Measurements from ENCODE around the gene EGLN3. TPM values are rescaled to one million over a fixed set of nuclear protein-coding genes. Genes with fewer than 3 reads are reported as not detected.

EGLN3 gene
- total RNA-seq, 1 experiment from 2014 or later, result 23.6 TPM

DNA sequence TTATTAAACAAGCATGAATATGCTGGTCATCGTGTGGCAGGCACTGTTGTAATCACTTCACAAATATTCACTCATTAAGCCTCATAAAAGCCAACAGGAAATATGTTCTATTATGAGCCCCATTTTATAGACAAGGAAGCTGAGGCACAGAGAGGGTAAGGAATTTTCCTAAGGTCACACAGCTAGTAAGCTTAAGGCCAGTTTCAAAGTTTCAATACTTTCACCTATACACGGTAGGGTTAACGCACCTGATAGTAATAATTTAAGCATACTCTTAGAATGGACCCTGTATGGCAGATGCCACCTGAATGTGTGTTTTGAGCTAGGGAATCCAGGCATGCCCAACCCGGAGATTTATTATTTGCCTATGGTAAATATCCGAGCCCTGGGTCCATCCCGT, 39.8 kb downstream of the EGLN3 start:
- no peak overlapping the region for H2AFZ ChIP-seq
- no peak for DNase-seq
- ChIA-PET POLR2A (ENCODE audit: unreplicated experiment) (no interaction called here), CTCF (no interaction called here)
- intact Hi-C loops (cut with micrococcal nuclease; ENCODE audit: unreplicated experiment), result no loop called here
- H3F3A ChIP-seq (ENCODE audit: insufficient read depth, low read depth), result 0 out of 2 replicates have a peak, but pooled peaks cover 5% of the 10 kb centered on the region
- no TSS peak for BruUV-seq (replicated peaks)
- H3K4me3 ChIP-seq, result no peak overlapping the region
- no peaks in the 10 kb centered on the region for H3K9me2 ChIP-seq (ENCODE audit: insufficient read depth)
- H3K27me3 ChIP-seq (ENCODE audit: insufficient read depth, low read depth), result no peaks in the 10 kb centered on the region
- no peaks in the 10 kb centered on the region for H3K9me3 ChIP-seq (ENCODE audit: insufficient read depth, low read depth)
- no peaks in the 10 kb centered on the region for H3K79me2 ChIP-seq (ENCODE audit: low read depth)
- H3K27ac ChIP-seq, result no peak overlapping the region
- H4K20me1 ChIP-seq (ENCODE audit: insufficient read depth), result no peaks in the 10 kb centered on the region
- H3K36me3 ChIP-seq (ENCODE audit: low read depth), result no peaks in the 10 kb centered on the region
- no peak for TF ChIP-seq EZH2 (IDR thresholded peaks at IDR 0.05; ENCODE audit: low read depth)
- H3K4me2 ChIP-seq, result no peak overlapping the region
- peaks cover 12% of the 10 kb centered on the region for H3K4me1 ChIP-seq (replicated peaks; ENCODE audit: insufficient read depth)

DNA sequence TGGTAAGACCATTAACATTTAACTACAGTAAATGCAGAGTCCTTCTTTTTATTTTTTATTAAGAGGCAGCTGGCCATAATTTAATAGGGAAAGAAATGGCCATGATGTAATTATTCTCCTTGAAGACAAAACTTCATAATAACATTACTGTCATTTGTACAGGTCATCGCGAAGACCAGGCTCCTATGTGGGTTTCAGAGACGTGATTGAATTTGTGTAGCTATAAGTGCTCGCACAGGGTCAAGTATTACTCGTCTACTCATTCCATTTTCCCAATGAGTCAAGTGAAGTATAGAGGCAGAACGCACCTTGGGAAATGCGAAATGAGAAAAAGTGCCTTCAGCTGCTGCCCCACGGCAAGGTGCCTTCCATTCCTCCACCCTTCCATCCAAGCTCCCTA, 40.4 kb downstream of the EGLN3 start:
- CTCF ChIA-PET, result no interaction called here

DNA sequence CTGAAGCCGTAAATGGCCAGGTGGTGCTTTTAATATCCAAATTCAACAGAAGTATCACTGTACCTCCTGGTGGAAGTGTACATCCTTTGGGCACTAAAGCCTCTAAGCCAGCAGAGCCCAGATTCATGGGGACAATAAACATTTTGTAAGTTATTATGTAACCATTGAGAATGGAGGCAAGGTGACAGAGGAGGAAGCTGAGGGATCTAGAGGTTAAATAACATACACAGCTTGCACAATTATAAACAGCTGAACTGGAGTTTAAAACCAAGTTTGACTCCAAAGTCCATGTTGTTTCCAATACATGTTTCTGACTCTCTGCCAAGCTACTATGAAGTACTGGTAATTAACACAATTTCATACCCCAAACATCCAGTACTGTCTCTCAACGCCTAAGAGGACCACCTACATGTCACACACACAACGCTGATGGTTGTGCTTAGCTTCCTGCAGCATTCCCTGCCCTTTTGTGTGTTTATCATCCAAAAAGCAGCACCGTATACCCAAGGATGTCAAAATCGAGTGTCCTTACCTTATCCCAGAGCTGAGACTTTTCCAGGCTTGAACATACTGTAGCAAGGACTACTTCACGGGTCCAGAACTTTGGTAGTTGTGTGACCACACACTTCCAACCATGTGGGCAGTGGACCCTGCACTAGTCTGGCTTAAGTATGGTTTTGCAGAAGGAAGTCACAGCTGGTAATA, 41.3 kb downstream of the EGLN3 start:
- no peak overlapping the region for H2AFZ ChIP-seq
- H3K9me2 ChIP-seq (ENCODE audit: insufficient read depth), result no peaks in the 10 kb centered on the region; the same call in 1 of the 2 replicates
- no peak for DNase-seq
- POLR2A ChIA-PET (ENCODE audit: unreplicated experiment), result no interaction called here
- no peaks in the 10 kb centered on the region for H3K27me3 ChIP-seq (ENCODE audit: insufficient read depth, low read depth)
- H3K79me2 ChIP-seq (ENCODE audit: low read depth), result no peaks in the 10 kb centered on the region
- H3K9me3 ChIP-seq (ENCODE audit: insufficient read depth, low read depth), result no peaks in the 10 kb centered on the region
- no peak overlapping the region for H3K4me2 ChIP-seq
- intact Hi-C loops (cut with micrococcal nuclease; ENCODE audit: unreplicated experiment), result no loop called here
- H4K20me1 ChIP-seq (ENCODE audit: insufficient read depth), result no peaks in the 10 kb centered on the region
- H3K4me1 ChIP-seq (replicated peaks; ENCODE audit: insufficient read depth), result peaks cover under 1% of the 10 kb centered on the region; the same call in 1 of the 2 replicates
- CTCF ChIA-PET, result no interaction called here
- H3K27ac ChIP-seq, result no peak overlapping the region
- H3F3A ChIP-seq (ENCODE audit: insufficient read depth, low read depth), result no peaks in the 10 kb centered on the region
- BruUV-seq (replicated peaks), result no TSS peak
- no peak for TF ChIP-seq EZH2 (IDR thresholded peaks at IDR 0.05; ENCODE audit: low read depth)
- H3K36me3 ChIP-seq (ENCODE audit: low read depth), result no peaks in the 10 kb centered on the region
- H3K4me3 ChIP-seq, result no peak overlapping the region

More for the DNA sequence above, 40.4 kb downstream of the EGLN3 start:
- intact Hi-C loops (cut with micrococcal nuclease; ENCODE audit: unreplicated experiment), result no loop called here
- DNase-seq, result no peak
- no peaks in the 10 kb centered on the region; the same call in 1 of the 2 replicates for H3K9me2 ChIP-seq (ENCODE audit: insufficient read depth)
- no peak overlapping the region for H3K4me3 ChIP-seq
- no peaks in the 10 kb centered on the region for H3K27me3 ChIP-seq (ENCODE audit: insufficient read depth, low read depth)
- H3K36me3 ChIP-seq (ENCODE audit: low read depth), result no peaks in the 10 kb centered on the region
- no peaks in the 10 kb centered on the region for H4K20me1 ChIP-seq (ENCODE audit: insufficient read depth)
- BruUV-seq (replicated peaks), result no TSS peak
- no peak for TF ChIP-seq CTCF (conservative IDR thresholded peaks at IDR 0.05)
- no peak for TF ChIP-seq EZH2 (IDR thresholded peaks at IDR 0.05; ENCODE audit: low read depth)
- H2AFZ ChIP-seq, result no peak overlapping the region
- H3K4me1 ChIP-seq (replicated peaks; ENCODE audit: insufficient read depth), result peaks cover 10% of the 10 kb centered on the region
- no peak overlapping the region for H3K4me2 ChIP-seq
- H3K9me3 ChIP-seq (ENCODE audit: insufficient read depth, low read depth), result no peaks in the 10 kb centered on the region
- no peaks in the 10 kb centered on the region for H3K79me2 ChIP-seq (ENCODE audit: low read depth)
- H3F3A ChIP-seq (ENCODE audit: insufficient read depth, low read depth), result 0 out of 2 replicates have a peak, but pooled peaks cover 2% of the 10 kb centered on the region
- no peak overlapping the region for H3K27ac ChIP-seq
- POLR2A ChIA-PET (ENCODE audit: unreplicated experiment), result no interaction called here

DNA sequence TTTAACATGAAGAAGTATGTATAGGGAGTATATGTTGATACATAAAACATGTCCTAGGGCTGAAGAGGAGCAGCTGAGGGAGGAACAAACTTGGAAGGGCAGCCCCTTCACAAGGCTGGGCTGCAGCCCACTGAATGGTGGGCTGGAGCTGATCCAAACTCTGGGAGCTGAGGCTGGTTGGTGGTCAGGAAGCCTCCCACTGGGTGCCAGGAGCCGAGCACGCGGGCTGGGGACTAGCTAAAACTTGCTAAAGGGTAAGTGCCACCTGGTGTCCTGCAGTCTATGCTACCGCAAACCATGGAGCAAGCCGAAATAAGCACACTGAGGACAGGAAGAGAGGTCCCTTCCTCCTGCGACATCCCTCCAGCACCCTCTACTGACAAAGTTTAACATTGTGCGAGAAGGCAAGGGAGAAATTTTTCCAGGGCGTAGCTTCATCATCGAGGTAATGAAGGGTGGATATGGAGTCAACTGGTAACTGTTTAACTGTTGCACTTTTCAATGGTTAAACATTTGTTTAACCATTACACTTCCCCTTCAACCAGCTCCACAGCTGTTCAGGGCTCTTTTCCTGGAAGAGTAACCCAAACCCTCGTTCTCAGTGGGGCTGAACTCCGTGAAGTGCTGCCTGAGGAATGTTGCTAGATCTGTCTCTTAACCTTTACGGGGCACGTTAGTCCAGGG, 42.2 kb downstream of the EGLN3 start:
- BruUV-seq (replicated peaks), result no TSS peak
- no peak for DNase-seq
- no peaks in the 10 kb centered on the region for H3K4me1 ChIP-seq (replicated peaks; ENCODE audit: insufficient read depth)
- H3K27me3 ChIP-seq (ENCODE audit: insufficient read depth, low read depth), result no peaks in the 10 kb centered on the region
- no peak overlapping the region for H3K27ac ChIP-seq
- no peaks in the 10 kb centered on the region; the same call in 1 of the 2 replicates for H3K9me2 ChIP-seq (ENCODE audit: insufficient read depth)
- ChIA-PET CTCF (no interaction called here), POLR2A (ENCODE audit: unreplicated experiment) (no interaction called here)
- no peak overlapping the region for H3K4me2 ChIP-seq
- intact Hi-C loops (cut with micrococcal nuclease; ENCODE audit: unreplicated experiment), result no loop called here
- H2AFZ ChIP-seq, result no peak overlapping the region
- H3F3A ChIP-seq (ENCODE audit: insufficient read depth, low read depth), result no peaks in the 10 kb centered on the region
- H3K9me3 ChIP-seq (ENCODE audit: insufficient read depth, low read depth), result no peaks in the 10 kb centered on the region
- no peaks in the 10 kb centered on the region for H3K36me3 ChIP-seq (ENCODE audit: low read depth)
- H3K4me3 ChIP-seq, result no peak overlapping the region
- TF ChIP-seq CTCF (conservative IDR thresholded peaks at IDR 0.05) (no peak), EZH2 (IDR thresholded peaks at IDR 0.05; ENCODE audit: low read depth) (no peak)
- no peaks in the 10 kb centered on the region for H4K20me1 ChIP-seq (ENCODE audit: insufficient read depth)
- no peaks in the 10 kb centered on the region for H3K79me2 ChIP-seq (ENCODE audit: low read depth)

Data from PC-9 (cell line).